ENCODE measurements around the gene MAGED2. TPM values are rescaled to one million over a fixed set of nuclear protein-coding genes. Genes with fewer than 3 reads are reported as not detected.

MAGED2 gene
- total and polyA plus RNA-seq, 9 of the 15 experiments (the other 6 are each of a cell fraction or from before 2014, with no cell fraction given), result 19.7 to 49.1 (median 23.1) TPM

DNA sequence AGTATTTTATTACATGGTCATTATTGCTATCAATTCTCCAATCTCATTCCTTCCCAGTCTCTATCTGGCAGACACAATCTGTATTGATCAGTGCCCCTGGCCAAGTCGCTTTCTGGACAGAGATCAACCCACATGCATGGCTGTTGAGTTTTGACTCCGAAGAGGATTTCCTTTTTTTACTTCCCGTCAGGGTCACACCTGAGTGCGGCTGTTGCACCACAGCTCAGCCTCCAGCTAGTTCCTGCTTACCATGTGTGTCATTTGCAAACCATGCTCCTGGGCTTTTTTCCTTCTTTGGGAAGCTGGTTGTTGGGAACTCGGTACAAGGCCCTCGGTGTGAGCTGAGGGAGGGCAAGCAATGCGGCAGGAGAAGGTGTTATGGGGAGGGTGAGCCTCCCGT is 11.7 kb downstream of the MAGED2 start:
- Histone ChIP-seq H3K9me1 (ENCODE audit: control insufficient read depth, insufficient read depth, low read length) (no peaks in the 10 kb centered on the region), H3K9me3 (replicated peaks; ENCODE audit: control insufficient read depth, insufficient read depth, low read depth, low read length) (no peaks in the 10 kb centered on the region), H3K79me2 (ENCODE audit: control insufficient read depth, insufficient read depth, low read length) (no peaks in the 10 kb centered on the region), H3K4me1 (replicated peaks in 1 of 2; ENCODE audit: control insufficient read depth in 2 of 2, insufficient read depth in 2 of 2, low read length in 2 of 2) (no peaks in the 10 kb centered on the region), H3K9ac (ENCODE audit: insufficient read depth in 1 of 2, low read depth in 2 of 2, low read length in 2 of 2) (no peak overlapping the region), H3K27me3 (ENCODE audit: control insufficient read depth in 2 of 2, insufficient read depth in 2 of 2, low read length in 2 of 2) (peaks cover 0 to 15% of the 10 kb centered on the region in 2 experiments; a peak in 2 of 5 replicates), H3K4me3 (no peak overlapping the region), H3K4me2 (ENCODE audit: insufficient read depth, low read length) (no peak overlapping the region), H4K20me1 (replicated peaks; ENCODE audit: control insufficient read depth, insufficient read depth, low read length) (no peaks in the 10 kb centered on the region; the same call in 1 of the 2 replicates), H3K27ac (ENCODE audit: extremely low read depth, low read depth, low read length) (no peak overlapping the region), H2AFZ (ENCODE audit: low read depth, low read length) (no peak overlapping the region), H3K36me3 (ENCODE audit: control insufficient read depth, insufficient read depth, low read length) (no peaks in the 10 kb centered on the region)
- BruUV-seq (replicated peaks), result no TSS peak
- no peak for FAIRE-seq
- TF ChIP-seq, protein P1, sequence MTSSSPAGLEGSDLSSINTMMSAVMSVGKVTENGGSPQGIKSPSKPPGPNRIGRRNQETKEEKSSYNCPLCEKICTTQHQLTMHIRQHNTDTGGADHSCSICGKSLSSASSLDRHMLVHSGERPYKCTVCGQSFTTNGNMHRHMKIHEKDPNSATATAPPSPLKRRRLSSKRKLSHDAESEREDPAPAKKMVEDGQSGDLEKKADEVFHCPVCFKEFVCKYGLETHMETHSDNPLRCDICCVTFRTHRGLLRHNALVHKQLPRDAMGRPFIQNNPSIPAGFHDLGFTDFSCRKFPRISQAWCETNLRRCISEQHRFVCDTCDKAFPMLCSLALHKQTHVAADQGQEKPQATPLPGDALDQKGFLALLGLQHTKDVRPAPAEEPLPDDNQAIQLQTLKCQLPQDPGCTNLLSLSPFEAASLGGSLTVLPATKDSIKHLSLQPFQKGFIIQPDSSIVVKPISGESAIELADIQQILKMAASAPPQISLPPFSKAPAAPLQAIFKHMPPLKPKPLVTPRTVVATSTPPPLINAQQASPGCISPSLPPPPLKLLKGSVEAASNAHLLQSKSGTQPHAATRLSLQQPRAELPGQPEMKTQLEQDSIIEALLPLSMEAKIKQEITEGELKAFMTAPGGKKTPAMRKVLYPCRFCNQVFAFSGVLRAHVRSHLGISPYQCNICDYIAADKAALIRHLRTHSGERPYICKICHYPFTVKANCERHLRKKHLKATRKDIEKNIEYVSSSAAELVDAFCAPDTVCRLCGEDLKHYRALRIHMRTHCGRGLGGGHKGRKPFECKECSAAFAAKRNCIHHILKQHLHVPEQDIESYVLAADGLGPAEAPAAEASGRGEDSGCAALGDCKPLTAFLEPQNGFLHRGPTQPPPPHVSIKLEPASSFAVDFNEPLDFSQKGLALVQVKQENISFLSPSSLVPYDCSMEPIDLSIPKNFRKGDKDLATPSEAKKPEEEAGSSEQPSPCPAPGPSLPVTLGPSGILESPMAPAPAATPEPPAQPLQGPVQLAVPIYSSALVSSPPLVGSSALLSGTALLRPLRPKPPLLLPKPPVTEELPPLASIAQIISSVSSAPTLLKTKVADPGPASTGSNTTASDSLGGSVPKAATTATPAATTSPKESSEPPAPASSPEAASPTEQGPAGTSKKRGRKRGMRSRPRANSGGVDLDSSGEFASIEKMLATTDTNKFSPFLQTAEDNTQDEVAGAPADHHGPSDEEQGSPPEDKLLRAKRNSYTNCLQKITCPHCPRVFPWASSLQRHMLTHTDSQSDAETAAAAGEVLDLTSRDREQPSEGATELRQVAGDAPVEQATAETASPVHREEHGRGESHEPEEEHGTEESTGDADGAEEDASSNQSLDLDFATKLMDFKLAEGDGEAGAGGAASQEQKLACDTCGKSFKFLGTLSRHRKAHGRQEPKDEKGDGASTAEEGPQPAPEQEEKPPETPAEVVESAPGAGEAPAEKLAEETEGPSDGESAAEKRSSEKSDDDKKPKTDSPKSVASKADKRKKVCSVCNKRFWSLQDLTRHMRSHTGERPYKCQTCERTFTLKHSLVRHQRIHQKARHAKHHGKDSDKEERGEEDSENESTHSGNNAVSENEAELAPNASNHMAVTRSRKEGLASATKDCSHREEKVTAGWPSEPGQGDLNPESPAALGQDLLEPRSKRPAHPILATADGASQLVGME (CRISPR knock-in tag; IDR thresholded peaks at IDR 0.05), result no peak
- TF ChIP-seq, protein P2, sequence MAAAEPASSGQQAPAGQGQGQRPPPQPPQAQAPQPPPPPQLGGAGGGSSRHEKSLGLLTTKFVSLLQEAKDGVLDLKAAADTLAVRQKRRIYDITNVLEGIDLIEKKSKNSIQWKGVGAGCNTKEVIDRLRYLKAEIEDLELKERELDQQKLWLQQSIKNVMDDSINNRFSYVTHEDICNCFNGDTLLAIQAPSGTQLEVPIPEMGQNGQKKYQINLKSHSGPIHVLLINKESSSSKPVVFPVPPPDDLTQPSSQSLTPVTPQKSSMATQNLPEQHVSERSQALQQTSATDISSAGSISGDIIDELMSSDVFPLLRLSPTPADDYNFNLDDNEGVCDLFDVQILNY (CRISPR knock-in tag; IDR thresholded peaks at IDR 0.05), result no peak
- no peak for TF ChIP-seq ZNF830 (CRISPR knock-in tag; IDR thresholded peaks at IDR 0.05)
- no peak for ATAC-seq
- intact Hi-C loops (cut with micrococcal nuclease) (no loop called here), in situ Hi-C loops (cut with MboI) (no loop called here)
- ChIA-PET POLR2A (no interaction called here), CTCF (ENCODE audit: low intra/inter-chr PET ratio) (no interaction called here)
- 20% methylated on average over 6 of the region's 8 CpGs for WGBS (ENCODE audit: insufficient coverage, low coverage, missing lambda C conversion rate)
- DNase-seq (ENCODE audit: extremely low read depth in 1 of 4, low spot score in 3 of 4), result no peak

All from K562 (cell line).